GM21576 (cell line): ENCODE data around the gene EXPH5.
"Not testable (repeated sequence)": the region's sequence is repeated elsewhere in the genome, so short reads cannot be mapped to it uniquely, and the experiment has no call there.

Experiments
- ATAC-seq: cut with Tn5 transposase; IDR thresholded peaks from one replicate; pipeline ENCODE4 v1.9.1; 2021; ENCODE audit warnings: mild to moderate bottlenecking, moderate library complexity; ENCODE audit not compliant: unreplicated experiment

EXPH5 gene

DNA sequence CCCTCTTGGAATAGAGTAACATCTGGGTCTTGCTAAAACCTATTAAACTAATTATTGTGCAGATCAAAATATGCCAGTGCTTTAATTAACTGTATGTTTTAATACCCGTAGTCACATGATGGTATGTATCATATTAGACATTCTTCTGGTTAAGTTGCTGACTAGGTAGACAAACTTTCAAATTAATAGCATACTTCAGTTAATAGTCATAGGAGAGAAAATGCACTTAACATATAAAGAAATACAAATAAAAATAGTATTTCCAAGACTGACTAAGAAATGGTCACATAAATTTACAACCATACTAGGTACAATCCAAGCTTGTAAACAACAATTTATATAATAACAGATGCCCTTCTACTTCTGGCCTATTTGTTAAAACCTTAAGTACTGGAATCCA is 7.6 kb upstream of the EXPH5 start:
- no peak for ATAC-seq

DNA sequence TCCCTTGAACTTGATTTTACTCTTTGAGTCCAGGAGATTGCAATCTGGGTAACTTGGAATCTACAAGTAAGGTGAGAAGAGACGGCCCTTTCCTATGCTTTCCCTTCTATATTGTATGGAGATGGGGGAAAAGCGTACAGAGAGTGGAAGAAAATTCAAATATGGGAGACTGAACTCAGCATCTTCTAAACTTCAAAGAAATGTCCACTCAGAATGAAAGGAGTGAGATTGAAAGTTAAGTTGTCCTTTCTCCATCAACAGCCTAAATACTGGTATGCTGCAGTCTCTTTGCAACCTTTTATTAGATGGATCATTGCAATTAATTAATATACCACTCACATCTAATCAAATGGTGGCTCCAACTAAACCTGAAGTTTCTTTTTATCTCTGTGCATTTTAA is 6.4 kb upstream of the EXPH5 start:
- no peak for ATAC-seq

- ATAC-seq: no peak
These were observed 4.3 kb upstream of the EXPH5 start for GRCh38 chr11:108597736-108598355.

DNA sequence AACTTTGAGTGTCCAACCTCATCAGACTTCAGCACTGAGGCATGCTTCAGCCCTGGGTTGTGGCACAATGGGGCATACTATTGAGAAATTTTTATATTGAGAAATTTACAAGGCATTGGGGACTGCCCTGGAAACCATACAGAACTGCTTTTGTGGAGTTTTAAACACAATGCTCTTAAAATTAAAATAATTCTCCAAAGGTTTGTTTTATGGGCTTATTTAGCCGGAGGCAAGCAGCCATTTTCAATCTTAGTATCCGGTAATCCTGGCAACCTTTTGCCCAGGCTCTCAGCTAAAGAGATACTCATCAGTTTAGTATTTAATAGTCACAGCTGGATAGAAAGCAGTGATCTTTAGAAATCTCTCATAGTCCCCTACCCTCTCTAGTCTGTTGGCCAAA is 3.1 kb upstream of the EXPH5 start:
- no peak for ATAC-seq

GRCh38 chr11:108593923-108594434 is 411 bp upstream of the EXPH5 start:
- no peak for ATAC-seq

DNA sequence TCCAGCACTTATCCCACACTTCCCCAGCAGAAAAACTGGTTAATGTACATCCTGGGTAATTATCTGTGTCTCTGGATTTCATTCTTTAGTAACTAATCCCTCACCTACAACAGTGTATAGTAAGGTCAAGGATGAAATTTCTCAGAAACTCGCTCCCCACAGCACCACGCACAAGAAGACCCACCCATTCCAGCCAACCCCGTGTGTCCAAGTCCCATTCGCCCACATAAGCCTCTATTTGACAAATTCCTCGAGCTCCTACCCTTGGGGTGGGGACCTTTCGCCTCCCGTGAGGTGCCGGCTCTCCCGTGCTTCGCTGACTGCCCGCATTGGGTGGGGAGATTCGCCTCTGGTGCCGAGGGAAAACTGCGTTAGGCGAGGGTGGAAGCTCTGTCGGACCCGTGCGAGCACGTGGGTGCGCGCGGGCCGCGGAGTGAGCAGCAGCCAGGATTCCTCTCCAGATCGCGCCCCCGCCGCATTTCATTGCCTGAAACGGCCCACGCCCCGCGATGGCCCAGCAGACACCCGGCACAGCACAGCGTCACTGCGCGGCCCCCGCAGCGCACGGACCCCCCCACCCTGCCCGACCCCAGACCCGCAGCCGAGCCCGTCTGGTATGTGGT is 866 bp downstream of the EXPH5 start:
- peak; percentile 17 for ATAC-seq

GRCh38 chr11:108591893-108592292 is 1.7 kb downstream of the EXPH5 start:
- no peak for ATAC-seq

DNA sequence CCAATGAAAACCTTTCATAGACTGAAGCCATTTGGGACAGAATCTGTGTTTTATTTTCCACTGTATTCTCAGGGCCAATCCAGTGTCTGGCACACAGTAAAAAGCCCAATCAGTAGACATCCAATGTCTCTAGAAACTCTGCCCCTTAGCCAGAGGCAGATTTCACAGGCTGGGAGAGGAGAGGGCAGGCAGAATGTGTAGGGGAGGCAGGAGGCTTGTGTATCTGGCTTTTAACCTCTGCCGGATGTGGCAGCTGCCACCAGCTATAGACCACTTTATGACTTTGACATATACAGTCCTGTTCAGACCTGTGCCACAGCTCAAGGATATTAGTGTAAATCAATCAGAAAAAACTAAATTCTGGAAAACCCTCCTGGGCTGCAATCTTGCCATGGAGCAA is 4.4 kb downstream of the EXPH5 start:
- no peak for ATAC-seq

GRCh38 chr11:108588287-108588686 is 5.3 kb downstream of the EXPH5 start:
- no peak for ATAC-seq

GRCh38 chr11:108587109-108587508 is 6.5 kb downstream of the EXPH5 start:
- ATAC-seq: no peak

- ATAC-seq: no peak
These were observed 7.0 kb downstream of the EXPH5 start for GRCh38 chr11:108586600-108586999.

DNA sequence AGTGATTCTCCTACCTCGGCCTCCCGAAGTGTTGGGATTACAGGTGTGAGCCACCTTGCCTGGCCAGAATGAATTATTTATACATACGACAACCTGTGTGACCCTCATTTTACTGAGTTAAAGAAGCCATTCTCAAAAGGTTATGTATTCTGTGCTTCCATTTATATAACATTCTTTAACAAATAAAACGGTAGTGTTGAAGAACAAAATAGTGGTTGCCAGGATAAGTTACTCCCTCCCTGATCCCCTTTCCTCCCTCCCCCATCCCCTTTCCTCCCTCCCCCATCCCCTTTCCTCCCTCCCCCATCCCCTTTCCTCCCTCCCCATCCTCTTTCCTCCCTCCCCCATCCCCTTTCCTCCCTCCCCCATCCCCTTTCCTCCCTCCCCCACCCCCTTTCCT is 7.4 kb downstream of the EXPH5 start:
- ATAC-seq: not testable (repeated sequence)

DNA sequence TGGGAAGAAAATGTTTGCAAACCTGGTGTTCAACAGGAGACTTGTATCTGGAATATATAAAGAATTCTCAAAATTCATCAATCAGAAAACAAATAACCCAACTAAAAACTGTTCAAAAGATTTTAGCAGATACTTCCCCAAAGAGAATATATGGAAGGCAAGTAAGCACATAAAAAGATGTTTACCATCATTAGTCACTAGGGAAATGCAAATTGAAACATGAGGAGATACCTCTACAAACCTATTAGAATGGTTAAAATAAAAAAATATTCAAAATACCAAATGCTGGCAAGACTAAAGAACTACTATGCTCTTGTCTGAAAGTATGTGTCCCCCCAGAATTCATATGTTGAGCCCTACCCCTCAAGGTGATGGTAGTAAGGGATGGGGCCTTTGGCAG is 8.6 kb downstream of the EXPH5 start:
- ATAC-seq: no peak

GRCh38 chr11:108580645-108581044 is 12.9 kb downstream of the EXPH5 start:
- no peak for ATAC-seq

GRCh38 chr11:108580043-108580442 is 13.5 kb downstream of the EXPH5 start:
- ATAC-seq: no peak

GRCh38 chr11:108576523-108576922 is 17.0 kb downstream of the EXPH5 start:
- ATAC-seq: no peak

DNA sequence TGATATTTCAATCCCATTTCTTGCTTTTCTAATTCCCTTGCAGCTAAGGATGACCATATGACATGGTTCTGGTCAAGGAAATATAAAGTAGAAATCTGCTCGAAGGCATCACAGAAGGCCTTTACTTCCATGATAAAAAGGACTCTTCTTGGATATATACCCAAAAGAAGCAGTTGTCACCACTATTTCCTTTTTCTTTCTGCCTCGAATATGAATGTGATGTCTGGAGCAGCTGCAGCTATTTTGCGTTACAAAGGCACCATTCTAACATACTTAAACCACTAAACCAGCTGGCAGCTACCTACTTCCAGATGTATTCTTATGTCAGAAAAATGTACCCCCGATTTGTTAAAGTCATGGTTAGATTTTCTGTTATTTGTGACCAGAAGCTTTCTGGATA is 18.9 kb downstream of the EXPH5 start:
- no peak for ATAC-seq

GRCh38 chr11:108571001-108571400 is 22.6 kb downstream of the EXPH5 start:
- ATAC-seq: no peak

DNA sequence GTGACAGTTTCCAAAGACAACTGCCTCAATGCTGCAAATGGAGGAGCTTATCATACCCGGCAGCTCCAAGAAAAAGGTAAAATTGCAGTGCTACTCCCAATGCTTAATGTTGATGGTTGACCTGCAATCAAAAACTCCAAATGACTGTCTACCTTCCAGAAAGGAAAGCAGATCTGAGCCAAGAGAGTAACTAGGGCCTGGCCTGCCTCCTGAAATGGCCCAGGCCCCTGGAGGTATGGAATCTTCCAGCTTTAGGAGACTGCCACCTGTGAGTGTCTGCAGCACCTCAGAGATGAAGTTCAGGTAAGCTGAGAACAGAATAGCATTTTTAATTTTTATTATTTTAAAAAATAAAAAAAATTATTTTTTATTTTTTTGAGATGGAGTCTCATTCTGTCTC is 23.7 kb downstream of the EXPH5 start:
- no peak for ATAC-seq

DNA sequence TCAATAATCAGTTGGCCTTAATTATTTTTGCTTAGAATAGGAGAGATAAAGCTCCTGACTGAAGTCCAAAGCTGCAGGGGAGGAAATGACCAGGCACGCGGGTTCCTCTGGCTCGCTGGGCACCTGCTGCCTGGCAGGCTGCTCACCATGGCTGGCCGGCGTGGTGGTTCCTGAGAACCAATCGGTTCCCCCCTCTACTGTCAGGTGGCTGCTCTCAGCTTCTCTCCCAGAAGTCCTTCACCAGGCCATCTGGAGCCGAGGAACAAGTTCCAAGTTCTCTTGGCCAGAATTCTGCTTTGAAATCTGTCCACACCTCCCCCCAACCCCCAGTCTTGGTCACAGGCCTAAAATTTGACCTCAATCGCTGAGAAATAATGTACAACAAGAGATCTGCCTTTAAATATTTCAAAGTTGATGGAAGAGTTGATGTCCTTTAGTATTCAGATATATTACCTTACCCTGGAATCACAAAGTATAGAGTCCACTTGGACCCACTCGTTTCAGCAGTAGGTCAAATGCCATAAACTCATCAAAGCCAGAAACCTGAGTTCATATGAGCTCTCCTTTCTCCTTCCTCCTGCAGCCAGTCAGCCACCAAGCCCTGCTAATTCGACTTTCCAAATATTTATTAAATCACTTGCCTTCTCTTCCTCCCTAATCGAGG is 25.2 kb downstream of the EXPH5 start:
- ATAC-seq: no peak

GRCh38 chr11:108565653-108566052 is 27.9 kb downstream of the EXPH5 start:
- ATAC-seq: no peak
